Stimulated activated CD4-positive, alpha-beta T cell treated with anti-CD3 and anti-CD28 coated beads, Interleukin-12 subunit alpha, Interleukin-12 subunit beta, amount 100 ng/mL, for 4 hours (primary cell): ENCODE results near the gene AGFG1.

Experiments used
- DNase-seq: peaks from one replicate; pipeline ENCODE4 v3.0.0-alpha.2; 2020

The AGFG1 gene, protein sequence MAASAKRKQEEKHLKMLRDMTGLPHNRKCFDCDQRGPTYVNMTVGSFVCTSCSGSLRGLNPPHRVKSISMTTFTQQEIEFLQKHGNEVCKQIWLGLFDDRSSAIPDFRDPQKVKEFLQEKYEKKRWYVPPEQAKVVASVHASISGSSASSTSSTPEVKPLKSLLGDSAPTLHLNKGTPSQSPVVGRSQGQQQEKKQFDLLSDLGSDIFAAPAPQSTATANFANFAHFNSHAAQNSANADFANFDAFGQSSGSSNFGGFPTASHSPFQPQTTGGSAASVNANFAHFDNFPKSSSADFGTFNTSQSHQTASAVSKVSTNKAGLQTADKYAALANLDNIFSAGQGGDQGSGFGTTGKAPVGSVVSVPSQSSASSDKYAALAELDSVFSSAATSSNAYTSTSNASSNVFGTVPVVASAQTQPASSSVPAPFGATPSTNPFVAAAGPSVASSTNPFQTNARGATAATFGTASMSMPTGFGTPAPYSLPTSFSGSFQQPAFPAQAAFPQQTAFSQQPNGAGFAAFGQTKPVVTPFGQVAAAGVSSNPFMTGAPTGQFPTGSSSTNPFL

DNA sequence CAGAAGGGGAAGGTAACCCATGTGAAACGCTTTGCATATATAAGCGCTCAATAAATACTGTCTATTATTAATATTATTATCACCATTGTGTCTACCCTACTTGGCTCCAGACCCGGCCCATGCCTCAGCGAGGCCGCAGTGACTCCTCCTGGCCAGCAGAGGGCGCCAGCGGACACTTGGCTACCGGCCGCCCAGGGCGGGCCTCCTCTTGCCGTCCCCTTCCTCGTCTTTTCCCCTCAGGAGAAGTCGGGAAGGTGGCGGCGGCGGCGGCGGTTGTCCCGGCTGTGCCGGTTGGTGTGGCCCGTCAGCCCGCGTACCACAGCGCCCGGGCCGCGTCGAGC lies at the start of gene AGFG1:
Gene AGFG1 (plus strand): TSS at position 233 of the 341 bp plus-strand sequence. CDS start 266 bp downstream, outside the sequence.
- peak; percentile 85 for DNase-seq

DNA sequence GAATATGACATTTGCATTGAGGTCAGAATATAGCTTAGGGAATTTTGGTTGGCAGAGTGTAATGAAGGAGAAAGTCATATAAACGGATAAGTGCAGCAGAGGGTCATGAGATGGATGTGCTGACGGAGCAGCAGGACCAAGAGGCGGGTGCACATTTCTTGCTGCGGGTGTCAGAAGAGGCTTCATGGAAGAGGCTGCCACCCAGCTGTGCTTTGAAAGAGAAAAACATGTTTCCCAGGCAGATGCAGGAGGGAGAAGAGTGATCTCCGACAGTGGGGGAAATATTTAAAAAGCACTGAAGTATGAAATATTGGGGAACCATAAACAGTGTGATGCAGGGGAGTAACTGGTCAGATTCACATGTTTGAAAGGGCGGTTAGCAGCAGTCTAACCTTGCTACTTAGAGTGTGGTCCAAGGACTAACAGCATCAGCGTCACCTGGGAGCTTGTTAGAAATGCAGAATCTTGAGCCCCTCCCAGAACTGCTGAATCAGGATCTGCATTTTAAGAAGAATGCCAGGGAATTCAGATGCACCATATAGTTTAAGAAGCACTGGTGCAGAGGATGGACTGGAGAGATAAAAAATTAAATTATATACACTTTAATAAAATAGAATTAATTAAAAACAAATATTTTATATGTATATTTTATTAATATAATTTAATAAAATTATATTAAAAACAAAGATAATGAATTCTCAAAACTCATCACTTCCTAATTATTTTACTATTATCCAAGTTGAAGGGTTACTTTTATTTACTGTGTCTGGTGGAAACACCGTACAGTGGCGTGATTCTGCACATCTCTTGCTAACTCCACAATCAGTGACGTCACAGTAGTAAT lies 48.1 kb upstream of the AGFG1 start:
- DNase-seq, result no peak

- no peak for DNase-seq
These were observed 43.1 kb upstream of the AGFG1 start for GRCh38 chr2:227428731-227429285.

DNA sequence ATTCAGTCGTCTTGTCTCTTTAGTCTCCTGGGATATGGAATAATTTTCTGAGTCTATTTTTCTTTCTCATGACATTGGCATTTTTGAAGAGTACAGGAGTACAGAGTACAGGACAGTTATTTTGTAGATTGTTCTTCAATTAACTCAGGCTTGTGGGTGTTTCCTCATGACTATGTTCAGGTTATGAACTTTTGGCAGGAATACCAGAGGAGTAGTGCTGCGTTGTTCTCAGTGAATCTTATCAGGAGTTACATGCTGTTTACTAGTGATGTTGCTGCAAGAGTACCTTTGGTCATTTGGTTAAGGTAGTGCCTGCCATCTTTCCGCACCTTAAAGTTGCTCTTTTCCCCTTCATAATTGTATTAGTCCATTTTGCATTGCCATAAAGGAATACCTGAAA lies 41.3 kb upstream of the AGFG1 start:
- no peak for DNase-seq

GRCh38 chr2:227433171-227433570 lies 38.8 kb upstream of the AGFG1 start:
- DNase-seq, result no peak

DNA sequence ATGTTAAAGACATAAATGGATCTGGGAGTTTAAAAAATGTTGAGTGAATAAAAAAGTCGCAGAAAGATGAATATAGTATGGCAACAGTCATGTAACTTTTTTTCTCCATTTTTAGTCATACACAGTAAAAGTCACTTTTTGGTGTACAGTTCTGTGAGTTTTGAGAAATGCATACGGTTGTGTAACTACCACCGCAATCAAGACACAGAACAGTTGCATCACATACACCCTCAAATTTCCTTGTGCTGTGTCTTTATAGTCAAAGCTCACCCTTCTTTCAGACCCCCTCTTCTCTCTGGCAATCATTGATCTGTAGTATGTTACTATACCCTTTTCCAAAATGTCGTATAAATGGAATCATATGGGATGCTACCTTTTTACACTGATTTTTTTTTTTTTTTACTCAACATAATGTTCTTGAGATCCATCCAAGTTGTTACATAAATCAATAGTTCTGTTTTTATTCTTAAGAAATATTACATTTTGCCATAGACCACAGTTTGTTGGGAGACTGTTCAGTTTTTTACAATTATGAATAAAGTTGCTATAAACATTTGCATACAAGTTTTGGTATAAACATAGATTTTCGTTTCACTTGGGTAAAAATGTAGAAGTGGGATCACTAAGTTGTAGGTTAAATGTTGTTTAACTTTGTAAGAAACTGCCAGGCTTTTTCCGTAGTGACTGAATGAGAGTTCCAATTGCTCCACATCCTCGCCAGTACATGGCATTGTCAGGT lies 35.4 kb upstream of the AGFG1 start:
- no peak for DNase-seq

DNA sequence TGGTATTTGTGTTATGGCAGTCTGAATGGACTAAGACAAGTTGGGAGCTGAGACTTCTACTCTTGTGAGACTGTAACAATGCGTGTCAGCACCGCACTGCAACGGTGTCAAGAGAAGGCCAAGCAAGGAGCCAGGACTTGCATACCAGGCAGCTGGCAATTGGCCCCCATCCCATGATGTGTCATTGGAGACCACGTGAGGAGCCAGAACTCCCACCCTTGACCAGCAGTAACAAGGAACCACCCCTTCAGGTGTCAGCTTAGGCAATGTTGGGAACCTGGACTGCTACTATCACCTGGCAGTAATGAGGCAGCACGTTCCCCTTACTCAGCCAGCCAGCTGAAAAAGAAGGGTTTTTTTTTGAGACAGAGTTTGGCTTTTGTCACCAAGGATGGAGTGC lies 32.7 kb upstream of the AGFG1 start:
- DNase-seq, result no peak

- no peak for DNase-seq
These were observed 29.3 kb upstream of the AGFG1 start for GRCh38 chr2:227442639-227443038.

GRCh38 chr2:227443889-227444568 lies 27.9 kb upstream of the AGFG1 start:
- no peak for DNase-seq

GRCh38 chr2:227447606-227448005 lies 24.4 kb upstream of the AGFG1 start:
- no peak for DNase-seq

DNA sequence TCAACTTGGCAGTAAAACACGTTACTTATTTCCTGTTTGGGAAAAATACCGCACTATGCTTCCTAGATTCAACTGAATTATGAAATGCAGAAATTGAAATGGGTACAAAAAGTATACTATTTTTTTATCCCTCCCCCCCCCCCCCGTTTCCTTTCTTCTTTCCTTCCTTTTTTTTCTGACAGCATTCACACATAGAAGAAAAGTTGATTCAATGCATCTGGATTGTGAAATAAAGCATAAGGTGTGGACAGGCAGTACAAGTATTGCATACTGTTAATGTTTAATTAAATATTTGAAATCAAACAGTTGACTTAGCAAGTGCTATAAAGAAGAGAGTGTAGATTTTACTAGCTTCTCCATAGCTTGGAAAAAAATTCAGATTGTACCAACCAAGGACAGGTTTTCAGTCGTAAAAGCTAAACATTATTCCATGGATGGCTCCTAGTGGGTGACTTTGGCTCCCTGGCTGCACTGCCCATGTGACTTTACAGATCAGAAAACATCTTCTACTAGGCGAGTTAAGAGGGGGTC lies 21.6 kb upstream of the AGFG1 start:
- no peak for DNase-seq

DNA sequence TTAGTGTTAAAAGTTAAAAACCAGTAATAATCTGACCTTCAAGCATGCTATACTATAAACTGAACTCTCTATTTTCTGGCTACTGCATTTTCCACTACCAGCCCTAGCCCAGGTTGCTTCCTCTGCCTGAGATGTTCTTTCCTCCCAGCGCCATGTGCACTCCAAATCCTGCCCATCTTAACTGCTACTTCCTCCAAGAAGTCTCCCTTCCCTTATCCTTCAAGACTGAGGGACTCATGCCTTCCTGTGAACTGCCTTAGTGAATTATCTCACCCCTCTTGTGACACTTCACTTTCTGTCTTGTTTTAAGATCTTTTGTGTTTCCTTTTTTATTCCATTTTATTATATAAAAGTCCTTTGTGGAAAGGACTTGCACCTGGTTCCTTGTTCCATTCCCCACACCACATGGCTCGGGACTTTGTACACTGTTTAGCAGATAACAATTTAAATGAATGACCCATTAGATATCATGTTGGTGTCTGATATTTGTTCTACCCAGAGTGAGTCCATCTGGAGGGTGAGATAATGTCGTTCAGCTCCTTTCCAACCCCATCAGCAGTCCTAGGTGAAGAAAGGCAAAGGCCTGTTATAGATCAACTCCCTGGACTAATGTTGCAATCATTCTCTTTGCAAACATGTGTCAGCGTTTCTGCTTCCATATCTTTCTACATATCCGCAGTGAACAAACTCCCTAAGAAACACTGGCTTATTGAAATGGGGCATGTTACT lies 20.9 kb upstream of the AGFG1 start:
- DNase-seq, result no peak

GRCh38 chr2:227451655-227451992 lies 20.3 kb upstream of the AGFG1 start:
- DNase-seq, result no peak

DNA sequence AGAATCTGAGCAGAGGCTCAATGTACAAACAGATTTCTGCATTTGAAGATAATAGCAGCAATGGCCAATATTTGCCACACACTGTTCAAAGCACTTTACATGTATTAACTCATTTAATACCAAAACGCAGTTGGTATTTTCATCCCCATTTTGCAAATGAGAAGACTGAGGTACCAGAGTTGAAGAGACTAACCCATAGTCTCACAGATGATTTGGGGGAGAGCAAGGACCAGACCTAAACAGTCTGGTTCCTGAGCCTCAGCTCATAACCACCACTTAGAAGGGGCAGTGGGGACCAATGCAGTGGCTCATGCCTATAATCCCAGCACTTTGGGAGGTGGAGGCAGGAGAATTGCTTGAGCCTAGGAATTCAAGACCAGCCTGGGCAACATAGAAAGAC lies 18.1 kb upstream of the AGFG1 start:
- DNase-seq, result no peak

DNA sequence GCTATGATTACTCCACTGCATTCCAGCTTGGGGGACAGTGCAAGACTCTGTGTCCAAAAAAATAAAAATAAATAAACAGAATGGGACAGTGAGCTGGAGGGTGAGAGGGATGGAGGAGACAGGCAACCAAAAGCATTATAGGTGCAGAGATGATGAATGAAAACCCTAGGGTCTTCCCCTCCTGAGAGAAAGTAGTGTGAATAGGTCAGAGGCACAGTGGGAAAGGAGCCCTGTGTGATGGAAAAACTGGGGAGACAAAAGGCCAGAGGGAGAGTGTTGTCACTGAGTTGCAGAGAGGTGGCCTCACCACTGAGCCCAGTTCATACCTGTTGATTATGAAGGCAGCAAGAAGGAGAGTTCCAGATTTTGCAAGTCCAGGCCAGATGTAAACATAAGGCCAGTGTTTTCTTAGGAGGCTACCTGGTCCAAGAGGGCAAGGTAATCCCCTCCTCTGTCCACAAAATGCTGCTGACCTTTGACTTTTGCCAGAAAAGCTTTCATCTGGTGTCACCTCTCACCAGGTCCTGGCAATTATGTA lies 17.6 kb upstream of the AGFG1 start:
- DNase-seq, result no peak

GRCh38 chr2:227455200-227455599 lies 16.8 kb upstream of the AGFG1 start:
- no peak for DNase-seq

GRCh38 chr2:227456102-227456501 lies 15.9 kb upstream of the AGFG1 start:
- DNase-seq, result no peak

- no peak for DNase-seq
These were observed 15.2 kb upstream of the AGFG1 start for GRCh38 chr2:227456772-227457171.

DNA sequence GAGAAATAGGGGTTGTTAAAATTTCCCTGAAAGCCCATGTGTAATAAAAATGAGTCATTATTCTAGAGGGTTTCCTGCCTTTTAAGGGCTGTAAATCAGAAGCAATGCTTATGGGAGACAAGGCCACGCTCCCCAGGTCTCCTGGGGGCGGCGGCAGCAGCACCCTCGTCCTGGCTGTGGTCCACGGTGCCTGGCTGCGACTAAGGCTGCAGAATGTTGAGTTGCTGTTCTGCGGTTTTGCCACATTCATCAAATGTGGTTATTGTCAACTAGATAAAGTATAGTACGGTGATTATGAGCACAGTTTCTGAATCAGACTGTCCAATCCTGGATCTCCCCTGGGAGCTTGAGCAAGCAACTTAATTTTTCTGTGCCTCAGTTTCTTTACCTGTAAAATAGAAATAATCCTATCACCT lies 11.9 kb upstream of the AGFG1 start:
- DNase-seq, result peak; percentile 64

GRCh38 chr2:227460833-227461232 lies 11.1 kb upstream of the AGFG1 start:
- DNase-seq, result no peak
